WTC11 (cell line): ENCODE data around the gene ATL1.

Source experiments
- CBFB ChIP-seq: sonication (generic); formaldehyde crosslinking; IDR thresholded peaks from 2 replicates; pipeline ENCODE4 v1.8.1; 2022; ENCODE audit warnings: mild to moderate bottlenecking, low read depth, missing genetic modification reagents
- ELF4 ChIP-seq: sonication (generic); formaldehyde crosslinking; IDR thresholded peaks from 2 replicates; pipeline ENCODE4 v1.8.1; 2022; ENCODE audit warnings: low read depth, mild to moderate bottlenecking, moderate library complexity, missing genetic modification reagents
- ETV6 ChIP-seq: sonication (generic); formaldehyde crosslinking; IDR thresholded peaks from 2 replicates; pipeline ENCODE4 v1.8.1; 2022; ENCODE audit warnings: mild to moderate bottlenecking, missing genetic modification reagents
- GRHL2 ChIP-seq: fragments of 250-450 bp; sonication (Bioruptor Pico); IDR thresholded peaks from 2 replicates; pipeline ENCODE4 v1.8.0; 2022; ENCODE audit warnings: mild to moderate bottlenecking, moderate library complexity; ENCODE audit not compliant: insufficient replicate concordance, severe bottlenecking
- ZBTB21 ChIP-seq: sonication (generic); formaldehyde crosslinking; IDR thresholded peaks from 2 replicates; pipeline ENCODE4 v1.8.1; 2023; ENCODE audit warnings: mild to moderate bottlenecking, missing genetic modification reagents, borderline replicate concordance
- TF ChIP-seq, protein P1 (sequence below): fragments of 200-600 bp; IDR thresholded peaks from 2 replicates; pipeline ENCODE4 v1.8.0; 2022; ENCODE audit warnings: antibody characterized with exemption
- TF ChIP-seq, protein P2 (sequence below): sonication (generic); formaldehyde crosslinking; conservative IDR thresholded peaks from 2 replicates; pipeline ENCODE4 v1.8.1; 2023; ENCODE audit warnings: mild to moderate bottlenecking, low read depth, missing genetic modification reagents, moderate library complexity
- TF ChIP-seq, protein P3 (sequence below): sonication (generic); formaldehyde crosslinking; IDR thresholded peaks from 2 replicates; pipeline ENCODE4 v1.8.0; 2022; ENCODE audit warnings: mild to moderate bottlenecking, missing genetic modification reagents
- TF ChIP-seq, protein P4 (sequence below): sonication (generic); formaldehyde crosslinking; IDR thresholded peaks from 2 replicates; pipeline ENCODE4 v1.8.1; 2023; ENCODE audit warnings: mild to moderate bottlenecking, moderate library complexity, missing genetic modification reagents
- TF ChIP-seq, protein P5 (sequence below): sonication (generic); formaldehyde crosslinking; IDR thresholded peaks from 2 replicates; pipeline ENCODE4 v1.8.0; 2022; ENCODE audit warnings: mild to moderate bottlenecking, missing genetic modification reagents
- TF ChIP-seq, protein P6 (sequence below): sonication (generic); formaldehyde crosslinking; IDR thresholded peaks from 2 replicates; pipeline ENCODE4 v1.8.0; 2022; ENCODE audit warnings: missing genetic modification reagents
- TF ChIP-seq, protein P7 (sequence below): sonication (generic); formaldehyde crosslinking; IDR thresholded peaks from 2 replicates; pipeline ENCODE4 v1.8.1; 2023; ENCODE audit warnings: mild to moderate bottlenecking, missing genetic modification reagents, moderate library complexity
- TF ChIP-seq, protein P8 (sequence below): fragments of 250-450 bp; sonication (Bioruptor Pico); IDR thresholded peaks from 2 replicates; pipeline ENCODE4 v2.1.2; 2022; ENCODE audit warnings: mild to moderate bottlenecking, moderate library complexity

DNA sequence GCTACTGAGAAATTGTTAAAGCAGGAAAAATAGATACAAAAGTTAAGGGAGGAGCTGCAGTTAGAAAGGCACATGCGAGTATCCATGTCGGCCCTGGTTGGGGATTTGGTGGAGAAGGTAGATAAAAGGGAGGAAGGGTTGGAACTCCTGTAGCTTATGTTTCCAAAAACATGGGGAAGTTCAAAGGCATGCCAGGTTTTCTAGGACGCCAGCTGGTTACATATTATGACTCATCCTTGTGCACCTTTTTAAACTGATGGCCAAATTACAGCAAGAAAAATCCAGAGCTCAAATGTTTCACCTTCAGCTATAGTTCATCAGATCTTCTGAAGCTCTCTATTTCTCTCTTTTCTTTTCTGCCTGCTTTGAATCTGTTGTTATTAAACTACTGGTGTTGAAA lies 14.3 kb upstream of the ATL1 start:
- TF ChIP-seq, protein P1, sequence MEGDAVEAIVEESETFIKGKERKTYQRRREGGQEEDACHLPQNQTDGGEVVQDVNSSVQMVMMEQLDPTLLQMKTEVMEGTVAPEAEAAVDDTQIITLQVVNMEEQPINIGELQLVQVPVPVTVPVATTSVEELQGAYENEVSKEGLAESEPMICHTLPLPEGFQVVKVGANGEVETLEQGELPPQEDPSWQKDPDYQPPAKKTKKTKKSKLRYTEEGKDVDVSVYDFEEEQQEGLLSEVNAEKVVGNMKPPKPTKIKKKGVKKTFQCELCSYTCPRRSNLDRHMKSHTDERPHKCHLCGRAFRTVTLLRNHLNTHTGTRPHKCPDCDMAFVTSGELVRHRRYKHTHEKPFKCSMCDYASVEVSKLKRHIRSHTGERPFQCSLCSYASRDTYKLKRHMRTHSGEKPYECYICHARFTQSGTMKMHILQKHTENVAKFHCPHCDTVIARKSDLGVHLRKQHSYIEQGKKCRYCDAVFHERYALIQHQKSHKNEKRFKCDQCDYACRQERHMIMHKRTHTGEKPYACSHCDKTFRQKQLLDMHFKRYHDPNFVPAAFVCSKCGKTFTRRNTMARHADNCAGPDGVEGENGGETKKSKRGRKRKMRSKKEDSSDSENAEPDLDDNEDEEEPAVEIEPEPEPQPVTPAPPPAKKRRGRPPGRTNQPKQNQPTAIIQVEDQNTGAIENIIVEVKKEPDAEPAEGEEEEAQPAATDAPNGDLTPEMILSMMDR = no peak
- no peak for TF ChIP-seq ELF4 (CRISPR knock-in tag)
- TF ChIP-seq, protein P2, sequence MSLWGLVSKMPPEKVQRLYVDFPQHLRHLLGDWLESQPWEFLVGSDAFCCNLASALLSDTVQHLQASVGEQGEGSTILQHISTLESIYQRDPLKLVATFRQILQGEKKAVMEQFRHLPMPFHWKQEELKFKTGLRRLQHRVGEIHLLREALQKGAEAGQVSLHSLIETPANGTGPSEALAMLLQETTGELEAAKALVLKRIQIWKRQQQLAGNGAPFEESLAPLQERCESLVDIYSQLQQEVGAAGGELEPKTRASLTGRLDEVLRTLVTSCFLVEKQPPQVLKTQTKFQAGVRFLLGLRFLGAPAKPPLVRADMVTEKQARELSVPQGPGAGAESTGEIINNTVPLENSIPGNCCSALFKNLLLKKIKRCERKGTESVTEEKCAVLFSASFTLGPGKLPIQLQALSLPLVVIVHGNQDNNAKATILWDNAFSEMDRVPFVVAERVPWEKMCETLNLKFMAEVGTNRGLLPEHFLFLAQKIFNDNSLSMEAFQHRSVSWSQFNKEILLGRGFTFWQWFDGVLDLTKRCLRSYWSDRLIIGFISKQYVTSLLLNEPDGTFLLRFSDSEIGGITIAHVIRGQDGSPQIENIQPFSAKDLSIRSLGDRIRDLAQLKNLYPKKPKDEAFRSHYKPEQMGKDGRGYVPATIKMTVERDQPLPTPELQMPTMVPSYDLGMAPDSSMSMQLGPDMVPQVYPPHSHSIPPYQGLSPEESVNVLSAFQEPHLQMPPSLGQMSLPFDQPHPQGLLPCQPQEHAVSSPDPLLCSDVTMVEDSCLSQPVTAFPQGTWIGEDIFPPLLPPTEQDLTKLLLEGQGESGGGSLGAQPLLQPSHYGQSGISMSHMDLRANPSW = no peak
- TF ChIP-seq ETV6 = no peak
- TF ChIP-seq ZBTB21 (CRISPR knock-in tag) = no peak
- TF ChIP-seq, protein P3, sequence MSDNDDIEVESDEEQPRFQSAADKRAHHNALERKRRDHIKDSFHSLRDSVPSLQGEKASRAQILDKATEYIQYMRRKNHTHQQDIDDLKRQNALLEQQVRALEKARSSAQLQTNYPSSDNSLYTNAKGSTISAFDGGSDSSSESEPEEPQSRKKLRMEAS (CRISPR knock-in tag) = no peak
- TF ChIP-seq, protein P4, sequence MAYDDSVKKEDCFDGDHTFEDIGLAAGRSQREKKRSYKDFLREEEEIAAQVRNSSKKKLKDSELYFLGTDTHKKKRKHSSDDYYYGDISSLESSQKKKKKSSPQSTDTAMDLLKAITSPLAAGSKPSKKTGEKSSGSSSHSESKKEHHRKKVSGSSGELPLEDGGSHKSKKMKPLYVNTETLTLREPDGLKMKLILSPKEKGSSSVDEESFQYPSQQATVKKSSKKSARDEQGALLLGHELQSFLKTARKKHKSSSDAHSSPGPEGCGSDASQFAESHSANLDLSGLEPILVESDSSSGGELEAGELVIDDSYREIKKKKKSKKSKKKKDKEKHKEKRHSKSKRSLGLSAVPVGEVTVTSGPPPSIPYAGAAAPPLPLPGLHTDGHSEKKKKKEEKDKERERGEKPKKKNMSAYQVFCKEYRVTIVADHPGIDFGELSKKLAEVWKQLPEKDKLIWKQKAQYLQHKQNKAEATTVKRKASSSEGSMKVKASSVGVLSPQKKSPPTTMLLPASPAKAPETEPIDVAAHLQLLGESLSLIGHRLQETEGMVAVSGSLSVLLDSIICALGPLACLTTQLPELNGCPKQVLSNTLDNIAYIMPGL (CRISPR knock-in tag) = no peak
- no peak for TF ChIP-seq GRHL2 (CRISPR knock-in tag)
- TF ChIP-seq, protein P5, sequence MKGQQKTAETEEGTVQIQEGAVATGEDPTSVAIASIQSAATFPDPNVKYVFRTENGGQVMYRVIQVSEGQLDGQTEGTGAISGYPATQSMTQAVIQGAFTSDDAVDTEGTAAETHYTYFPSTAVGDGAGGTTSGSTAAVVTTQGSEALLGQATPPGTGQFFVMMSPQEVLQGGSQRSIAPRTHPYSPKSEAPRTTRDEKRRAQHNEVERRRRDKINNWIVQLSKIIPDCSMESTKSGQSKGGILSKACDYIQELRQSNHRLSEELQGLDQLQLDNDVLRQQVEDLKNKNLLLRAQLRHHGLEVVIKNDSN (CRISPR knock-in tag) = no peak
- TF ChIP-seq CBFB (CRISPR knock-in tag) = no peak
- TF ChIP-seq, protein P6, sequence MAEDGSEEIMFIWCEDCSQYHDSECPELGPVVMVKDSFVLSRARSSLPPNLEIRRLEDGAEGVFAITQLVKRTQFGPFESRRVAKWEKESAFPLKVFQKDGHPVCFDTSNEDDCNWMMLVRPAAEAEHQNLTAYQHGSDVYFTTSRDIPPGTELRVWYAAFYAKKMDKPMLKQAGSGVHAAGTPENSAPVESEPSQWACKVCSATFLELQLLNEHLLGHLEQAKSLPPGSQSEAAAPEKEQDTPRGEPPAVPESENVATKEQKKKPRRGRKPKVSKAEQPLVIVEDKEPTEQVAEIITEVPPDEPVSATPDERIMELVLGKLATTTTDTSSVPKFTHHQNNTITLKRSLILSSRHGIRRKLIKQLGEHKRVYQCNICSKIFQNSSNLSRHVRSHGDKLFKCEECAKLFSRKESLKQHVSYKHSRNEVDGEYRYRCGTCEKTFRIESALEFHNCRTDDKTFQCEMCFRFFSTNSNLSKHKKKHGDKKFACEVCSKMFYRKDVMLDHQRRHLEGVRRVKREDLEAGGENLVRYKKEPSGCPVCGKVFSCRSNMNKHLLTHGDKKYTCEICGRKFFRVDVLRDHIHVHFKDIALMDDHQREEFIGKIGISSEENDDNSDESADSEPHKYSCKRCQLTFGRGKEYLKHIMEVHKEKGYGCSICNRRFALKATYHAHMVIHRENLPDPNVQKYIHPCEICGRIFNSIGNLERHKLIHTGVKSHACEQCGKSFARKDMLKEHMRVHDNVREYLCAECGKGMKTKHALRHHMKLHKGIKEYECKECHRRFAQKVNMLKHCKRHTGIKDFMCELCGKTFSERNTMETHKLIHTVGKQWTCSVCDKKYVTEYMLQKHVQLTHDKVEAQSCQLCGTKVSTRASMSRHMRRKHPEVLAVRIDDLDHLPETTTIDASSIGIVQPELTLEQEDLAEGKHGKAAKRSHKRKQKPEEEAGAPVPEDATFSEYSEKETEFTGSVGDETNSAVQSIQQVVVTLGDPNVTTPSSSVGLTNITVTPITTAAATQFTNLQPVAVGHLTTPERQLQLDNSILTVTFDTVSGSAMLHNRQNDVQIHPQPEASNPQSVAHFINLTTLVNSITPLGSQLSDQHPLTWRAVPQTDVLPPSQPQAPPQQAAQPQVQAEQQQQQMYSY = no peak
- TF ChIP-seq, protein P7, sequence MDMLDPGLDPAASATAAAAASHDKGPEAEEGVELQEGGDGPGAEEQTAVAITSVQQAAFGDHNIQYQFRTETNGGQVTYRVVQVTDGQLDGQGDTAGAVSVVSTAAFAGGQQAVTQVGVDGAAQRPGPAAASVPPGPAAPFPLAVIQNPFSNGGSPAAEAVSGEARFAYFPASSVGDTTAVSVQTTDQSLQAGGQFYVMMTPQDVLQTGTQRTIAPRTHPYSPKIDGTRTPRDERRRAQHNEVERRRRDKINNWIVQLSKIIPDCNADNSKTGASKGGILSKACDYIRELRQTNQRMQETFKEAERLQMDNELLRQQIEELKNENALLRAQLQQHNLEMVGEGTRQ (CRISPR knock-in tag) = no peak
- TF ChIP-seq, protein P8, sequence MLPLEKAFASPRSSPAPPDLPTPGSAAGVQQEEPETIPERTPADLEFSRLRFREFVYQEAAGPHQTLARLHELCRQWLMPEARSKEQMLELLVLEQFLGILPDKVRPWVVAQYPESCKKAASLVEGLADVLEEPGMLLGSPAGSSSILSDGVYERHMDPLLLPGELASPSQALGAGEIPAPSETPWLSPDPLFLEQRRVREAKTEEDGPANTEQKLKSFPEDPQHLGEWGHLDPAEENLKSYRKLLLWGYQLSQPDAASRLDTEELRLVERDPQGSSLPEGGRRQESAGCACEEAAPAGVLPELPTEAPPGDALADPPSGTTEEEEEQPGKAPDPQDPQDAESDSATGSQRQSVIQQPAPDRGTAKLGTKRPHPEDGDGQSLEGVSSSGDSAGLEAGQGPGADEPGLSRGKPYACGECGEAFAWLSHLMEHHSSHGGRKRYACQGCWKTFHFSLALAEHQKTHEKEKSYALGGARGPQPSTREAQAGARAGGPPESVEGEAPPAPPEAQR (CRISPR knock-in tag) = no peak
